ENCODE results near the gene DDX1.
A peak's percentile ranks its signal among the peaks of the same experiment; 100 is the strongest.
"Not testable (repeated sequence)": the region's sequence is repeated elsewhere in the genome, so short reads cannot be mapped to it uniquely, and the experiment has no call there.

DDX1 gene

DNA sequence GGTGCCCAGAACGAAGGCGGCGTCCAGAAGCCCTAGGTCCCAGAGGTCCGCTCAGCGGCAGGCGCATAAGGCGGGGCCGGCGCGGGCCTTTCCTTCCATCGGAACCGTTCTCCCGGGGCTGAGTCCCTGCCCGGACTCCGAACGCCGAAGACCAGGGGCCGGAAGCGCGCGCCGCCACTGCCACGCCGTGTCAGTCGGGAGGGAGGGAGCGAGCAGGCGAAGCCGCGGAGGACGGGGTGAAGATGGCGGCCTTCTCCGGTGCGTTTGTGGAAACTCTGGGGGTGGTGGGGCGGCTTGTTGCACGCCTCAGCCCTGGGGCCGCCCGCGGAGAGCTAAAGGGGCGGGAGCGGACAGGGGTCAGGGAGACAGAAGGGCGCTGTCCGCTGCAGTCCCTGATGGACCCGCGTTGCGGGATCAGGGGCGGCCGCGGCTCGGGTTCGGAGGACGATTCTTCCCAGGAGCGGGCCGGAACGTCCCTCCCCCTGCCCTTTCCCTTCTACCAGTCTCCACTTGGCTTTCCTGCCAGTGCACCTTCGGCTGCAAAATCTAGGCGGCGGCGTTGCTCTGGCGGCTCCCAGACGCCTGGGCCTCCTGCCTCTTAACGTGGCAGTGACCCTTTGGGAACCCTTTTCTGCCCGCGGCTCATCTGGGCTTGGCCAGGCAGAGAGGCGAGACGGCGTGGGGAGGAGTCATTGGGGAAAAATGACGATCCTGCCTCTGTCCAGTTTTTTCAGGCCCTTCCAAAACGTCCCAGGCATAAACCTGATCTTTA, at the start of gene DDX1:
DDX1 (plus strand) TSS at position 177 of the 772 bp plus-strand sequence; CDS start at position 243, 66 bp downstream.
- peak; percentile 82 for DNase-seq (ENCODE audit: low spot score)

- DNase-seq (ENCODE audit: low spot score) = not testable (repeated sequence)
Measured at GRCh38 chr2:15542269-15542668, 49.4 kb upstream of the DDX1 start.

- DNase-seq (ENCODE audit: low spot score) = no peak
Measured at GRCh38 chr2:15543053-15543452, 48.6 kb upstream of the DDX1 start.

DNA sequence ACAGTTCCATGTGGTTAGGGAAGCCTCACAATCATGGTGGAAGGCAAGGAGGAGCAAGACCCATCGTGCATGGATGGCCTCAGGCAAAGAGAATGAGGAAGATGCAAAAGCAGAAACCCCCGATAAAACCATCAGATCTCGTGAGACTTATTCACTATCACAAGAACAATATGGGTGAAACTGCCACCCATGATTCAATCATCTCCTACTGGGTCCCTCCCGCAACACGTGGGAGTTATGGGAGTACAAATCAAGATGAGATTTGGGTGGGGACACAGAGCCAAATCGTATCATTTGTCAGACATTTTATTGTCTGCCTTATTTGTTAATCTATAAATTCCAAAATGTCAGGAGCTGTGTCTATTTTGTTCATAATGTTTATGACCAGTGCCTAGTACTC, 48.1 kb upstream of the DDX1 start:
- no peak for DNase-seq (ENCODE audit: low spot score)

GRCh38 chr2:15544227-15544626, 47.4 kb upstream of the DDX1 start:
- no peak for DNase-seq (ENCODE audit: low spot score)

DNA sequence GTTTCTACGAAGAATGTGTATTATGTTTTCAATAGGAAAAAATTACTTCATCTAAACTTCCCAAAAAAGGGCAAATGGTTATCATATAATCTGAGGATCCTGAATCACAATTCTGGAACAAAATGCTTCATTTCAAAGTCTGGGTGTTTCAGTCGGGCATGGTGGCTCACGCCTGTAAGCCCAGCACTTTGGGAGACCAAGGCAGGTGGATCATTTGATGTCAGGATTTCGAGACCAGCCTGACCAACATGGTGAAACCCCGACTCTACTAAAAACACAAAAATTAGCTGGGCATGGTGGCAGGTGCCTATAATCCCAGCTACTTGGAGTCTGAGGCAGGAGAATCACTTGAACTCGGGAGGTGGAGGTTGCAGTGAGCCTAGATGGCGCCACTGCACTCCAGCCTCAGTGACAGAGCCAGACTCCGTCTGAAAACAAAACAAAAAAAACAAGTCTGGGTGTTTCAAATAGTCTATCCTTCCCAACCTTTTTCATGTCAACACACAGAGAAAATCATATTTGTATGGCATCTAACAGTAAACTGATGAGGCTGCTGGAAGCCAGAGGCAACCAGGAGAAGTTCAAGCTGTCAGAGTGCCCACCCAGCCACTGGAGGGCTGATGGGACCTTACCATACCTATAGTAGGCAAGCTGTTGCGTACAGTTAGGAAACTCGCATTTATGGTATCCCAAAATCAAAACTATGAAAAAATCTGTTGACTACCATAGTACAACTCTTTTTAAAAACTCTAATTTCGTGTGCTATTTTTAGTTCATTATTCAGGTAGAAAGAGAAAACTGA, 45.2 kb upstream of the DDX1 start:
- no peak for DNase-seq (ENCODE audit: low spot score)

- DNase-seq (ENCODE audit: low spot score) = no peak
Measured at GRCh38 chr2:15547115-15547876, 44.4 kb upstream of the DDX1 start.

- no peak for DNase-seq (ENCODE audit: low spot score)
Measured at GRCh38 chr2:15548974-15549373, 42.7 kb upstream of the DDX1 start.

- DNase-seq (ENCODE audit: low spot score) = no peak
Measured at GRCh38 chr2:15553519-15553918, 38.1 kb upstream of the DDX1 start.

GRCh38 chr2:15553951-15554350, 37.7 kb upstream of the DDX1 start:
- no peak for DNase-seq (ENCODE audit: low spot score)

GRCh38 chr2:15554525-15555218, 37.0 kb upstream of the DDX1 start:
- no peak for DNase-seq (ENCODE audit: low spot score)

DNA sequence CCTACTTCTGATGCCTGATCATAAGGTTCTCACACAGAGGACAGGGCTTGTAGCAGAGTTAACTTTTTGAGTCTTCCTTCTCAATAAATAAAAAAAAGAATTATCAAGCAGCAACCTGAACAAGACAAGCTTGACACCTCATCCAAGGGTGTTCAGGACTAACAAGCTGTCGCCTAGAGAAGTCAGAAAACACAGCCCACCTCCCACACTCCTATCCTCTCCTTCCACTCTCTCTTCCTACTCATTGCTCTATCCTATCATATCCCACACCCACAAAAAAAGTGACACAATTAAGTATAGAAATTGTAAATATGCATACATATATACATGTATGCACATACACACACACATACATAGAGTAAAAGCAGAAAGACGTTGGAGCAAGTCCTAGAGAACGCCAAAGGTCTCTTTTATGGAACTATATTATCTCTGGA, 35.9 kb upstream of the DDX1 start:
- no peak for DNase-seq (ENCODE audit: low spot score)

GRCh38 chr2:15556311-15556930, 35.2 kb upstream of the DDX1 start:
- DNase-seq (ENCODE audit: low spot score) = no peak

DNA sequence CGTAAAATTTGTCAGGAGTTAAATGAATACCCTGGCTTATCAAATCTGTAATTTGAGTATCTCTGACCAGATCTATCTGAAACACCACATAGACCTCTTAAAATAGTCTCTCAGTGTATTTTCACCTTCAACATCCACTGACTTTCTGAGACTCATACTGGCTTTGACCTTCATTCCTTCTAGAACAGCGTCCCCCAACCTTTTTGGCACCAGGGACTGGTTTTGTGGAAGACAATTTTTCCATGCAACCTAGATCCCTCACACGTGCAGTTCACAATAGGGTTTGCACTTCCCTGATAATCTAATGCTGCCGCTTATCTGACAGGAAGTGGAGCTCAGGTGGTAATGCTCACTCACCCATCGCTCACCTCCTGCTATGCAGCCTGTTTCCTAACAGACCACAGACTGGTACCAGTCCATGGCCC, 33.8 kb upstream of the DDX1 start:
- DNase-seq (ENCODE audit: low spot score) = no peak

DNA sequence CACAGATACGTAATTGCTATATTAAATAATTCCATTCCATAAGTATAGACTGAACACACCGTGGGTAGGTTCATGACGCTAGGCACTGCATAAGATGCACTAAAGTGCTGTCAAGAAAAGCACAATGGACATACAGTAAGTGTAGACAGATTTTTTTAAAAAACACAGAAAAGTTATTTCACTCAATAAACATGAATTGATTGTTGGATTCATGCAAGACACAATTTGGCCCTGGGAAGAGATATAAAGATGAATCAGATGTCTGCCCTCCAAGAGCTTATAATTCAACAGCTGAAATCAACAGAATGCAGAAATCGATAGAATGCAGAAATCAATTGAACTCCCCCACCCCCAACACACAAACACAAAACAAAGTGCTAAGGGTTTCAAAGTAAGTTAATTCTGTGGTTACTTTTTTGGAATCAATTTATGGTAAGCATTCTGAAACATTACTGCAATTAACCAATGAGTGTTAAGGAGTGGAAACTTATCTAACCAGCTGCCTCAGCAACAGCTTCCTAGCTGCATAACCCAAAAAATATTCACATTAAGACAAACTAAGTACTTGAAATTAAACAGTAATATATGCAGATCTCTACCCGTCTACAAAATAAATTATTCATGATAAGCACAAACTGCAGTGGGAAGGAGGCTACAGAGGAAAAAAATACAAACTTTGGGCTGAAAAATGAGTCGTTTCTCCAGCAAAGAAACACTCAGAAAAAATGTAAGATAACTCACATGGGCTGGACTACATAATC, 32.1 kb upstream of the DDX1 start:
- DNase-seq (ENCODE audit: low spot score) = no peak

DNA sequence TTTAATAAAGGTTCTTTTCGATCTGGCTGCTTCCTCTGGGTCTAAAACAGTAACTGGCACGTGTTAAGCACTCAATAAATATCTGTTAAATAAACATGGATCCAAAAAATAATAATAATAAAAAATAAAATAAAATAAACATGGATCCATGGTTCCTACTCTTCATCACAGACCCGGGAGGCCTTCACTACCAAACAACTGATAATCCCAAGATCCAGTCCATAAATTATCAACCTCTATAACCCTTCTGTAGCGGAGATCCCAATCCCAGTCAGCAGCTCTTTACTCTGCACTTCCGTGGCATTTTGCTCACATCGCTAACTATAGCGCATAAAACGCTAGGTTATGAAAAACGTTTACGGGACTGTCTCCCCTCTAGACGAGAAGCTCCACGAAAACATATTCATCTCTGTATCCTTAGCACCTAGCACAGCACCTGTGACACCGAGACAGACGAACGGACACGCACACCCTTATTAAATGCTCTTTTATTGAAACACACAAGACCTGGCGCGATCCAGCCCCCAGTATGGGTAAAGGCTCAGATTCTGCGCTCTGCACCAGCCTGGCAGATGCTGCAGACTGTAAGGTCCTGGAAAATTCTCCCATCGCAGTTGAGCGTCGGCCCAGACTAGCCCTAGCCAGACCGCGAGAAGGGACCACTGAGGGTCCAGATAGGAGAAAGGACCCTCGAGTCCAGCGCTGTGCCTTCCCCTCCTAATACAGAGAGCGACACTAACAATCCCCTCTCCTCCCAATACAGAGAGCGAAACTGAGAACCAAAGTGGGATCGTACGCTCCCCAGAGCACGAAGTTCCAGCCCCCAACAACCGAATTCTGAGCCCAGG, 31.3 kb upstream of the DDX1 start:
- DNase-seq (ENCODE audit: low spot score) = peak; percentile 40

- peak; percentile 78 for DNase-seq (ENCODE audit: low spot score)
Measured at GRCh38 chr2:15560988-15561573, 30.6 kb upstream of the DDX1 start, which contains the start of gene NBAS. NBAS (minus strand) TSS chr2:15561334; CDS start chr2:15561304, 30 bp downstream.

GRCh38 chr2:15561574-15562344, 29.9 kb upstream of the DDX1 start:
- DNase-seq (ENCODE audit: low spot score) = peak; percentile 25
